ENCODE data around the gene GALNT18.
"Not testable (repeated sequence)": the region's sequence is repeated elsewhere in the genome, so short reads cannot be mapped to it uniquely, and the experiment has no call there.

Gene GALNT18

GRCh38 chr11:11387622-11388305, 234.0 kb downstream of the GALNT18 start:
- DNase-seq (ENCODE audit: low read depth in 2 of 2), result no peak

GRCh38 chr11:11387207-11387606, 234.6 kb downstream of the GALNT18 start:
- DNase-seq (ENCODE audit: low read depth in 2 of 2), result no peak

GRCh38 chr11:11384829-11385228, 237.0 kb downstream of the GALNT18 start:
- no peak for DNase-seq (ENCODE audit: low read depth in 2 of 2)

- DNase-seq (ENCODE audit: low read depth in 2 of 2), result no peak
Observed at GRCh38 chr11:11383995-11384394, 237.8 kb downstream of the GALNT18 start.

- DNase-seq (ENCODE audit: low read depth in 2 of 2), result no peak
Observed at GRCh38 chr11:11382858-11383532, 238.8 kb downstream of the GALNT18 start.

GRCh38 chr11:11381471-11382105, 240.2 kb downstream of the GALNT18 start:
- DNase-seq (ENCODE audit: low read depth in 2 of 2), result no peak

- no peak for DNase-seq (ENCODE audit: low read depth in 2 of 2)
Observed at GRCh38 chr11:11380883-11381282, 240.9 kb downstream of the GALNT18 start.

- no peak for DNase-seq (ENCODE audit: low read depth in 2 of 2)
Observed at GRCh38 chr11:11380340-11380739, 241.5 kb downstream of the GALNT18 start.

- DNase-seq (ENCODE audit: low read depth in 2 of 2), result no peak
Observed at GRCh38 chr11:11379661-11380060, 242.1 kb downstream of the GALNT18 start.

GRCh38 chr11:11378184-11378940, 243.4 kb downstream of the GALNT18 start:
- DNase-seq (ENCODE audit: low read depth in 2 of 2), result no peak

- no peak for DNase-seq (ENCODE audit: low read depth in 2 of 2)
Observed at GRCh38 chr11:11374358-11375148, 247.3 kb downstream of the GALNT18 start.

GRCh38 chr11:11373934-11374333, 247.9 kb downstream of the GALNT18 start:
- no peak for DNase-seq (ENCODE audit: low read depth in 2 of 2)

GRCh38 chr11:11372461-11372860, 249.3 kb downstream of the GALNT18 start:
- no peak for DNase-seq (ENCODE audit: low read depth in 2 of 2)

- DNase-seq (ENCODE audit: low read depth in 2 of 2), result no peak
Observed at GRCh38 chr11:11370962-11371303, 250.9 kb downstream of the GALNT18 start.

GRCh38 chr11:11370255-11370961, 251.4 kb downstream of the GALNT18 start:
- DNase-seq (ENCODE audit: low read depth in 2 of 2), result no peak

GRCh38 chr11:11366793-11367192, 255.0 kb downstream of the GALNT18 start:
- no peak for DNase-seq (ENCODE audit: low read depth in 2 of 2)

- DNase-seq (ENCODE audit: low read depth in 2 of 2), result no peak
Observed at GRCh38 chr11:11363674-11364073, 258.1 kb downstream of the GALNT18 start.

GRCh38 chr11:11359611-11360010, 262.2 kb downstream of the GALNT18 start:
- DNase-seq (ENCODE audit: low read depth in 2 of 2), result no peak

- DNase-seq (ENCODE audit: low read depth in 2 of 2), result no peak
Observed at GRCh38 chr11:11356842-11357241, 265.0 kb downstream of the GALNT18 start.

- not testable (repeated sequence) for DNase-seq (ENCODE audit: low read depth in 2 of 2)
Observed at GRCh38 chr11:11352878-11353277, 268.9 kb downstream of the GALNT18 start, which contains the start of gene CSNK2A3. Gene CSNK2A3 (minus strand): TSS chr11:11353250. CDS start chr11:11353119, 131 bp downstream.

- not testable (repeated sequence) for DNase-seq (ENCODE audit: low read depth in 2 of 2)
Observed at GRCh38 chr11:11351851-11352250, 270.0 kb downstream of the GALNT18 start.
